ENCODE measurements around the gene NMNAT2.
"Not testable (repeated sequence)": the region's sequence is repeated elsewhere in the genome, so short reads cannot be mapped to it uniquely, and the experiment has no call there.

NMNAT2 gene

GRCh38 chr1:183282101-183282855, 135.9 kb downstream of the NMNAT2 start:
- DNase-seq: no peak

- peak; percentile 60 for DNase-seq
These were observed 136.6 kb downstream of the NMNAT2 start for GRCh38 chr1:183281553-183282091.

GRCh38 chr1:183281039-183281438, 137.1 kb downstream of the NMNAT2 start:
- DNase-seq: no peak

GRCh38 chr1:183279835-183280234, 138.3 kb downstream of the NMNAT2 start:
- no peak for DNase-seq

GRCh38 chr1:183278739-183279591, 139.2 kb downstream of the NMNAT2 start:
- DNase-seq: no peak

GRCh38 chr1:183277821-183278738, 140.1 kb downstream of the NMNAT2 start:
- DNase-seq: no peak

GRCh38 chr1:183276386-183277080, 141.6 kb downstream of the NMNAT2 start:
- no peak for DNase-seq

- no peak for DNase-seq
These were observed 142.9 kb downstream of the NMNAT2 start for GRCh38 chr1:183275322-183275721.

GRCh38 chr1:183274836-183275235, 143.3 kb downstream of the NMNAT2 start:
- no peak for DNase-seq

- DNase-seq: not testable (repeated sequence)
These were observed 144.2 kb downstream of the NMNAT2 start for GRCh38 chr1:183273984-183274383.

- DNase-seq: no peak
These were observed 144.9 kb downstream of the NMNAT2 start for GRCh38 chr1:183273300-183273699.

GRCh38 chr1:183272390-183272848, 145.8 kb downstream of the NMNAT2 start:
- no peak for DNase-seq

- DNase-seq: no peak
These were observed 147.5 kb downstream of the NMNAT2 start for GRCh38 chr1:183270541-183271141.

GRCh38 chr1:183267646-183268431, 150.3 kb downstream of the NMNAT2 start:
- no peak for DNase-seq

- DNase-seq: no peak
These were observed 154.1 kb downstream of the NMNAT2 start for GRCh38 chr1:183263886-183264602.

- DNase-seq: no peak
These were observed 155.5 kb downstream of the NMNAT2 start for GRCh38 chr1:183262628-183263200.

- no peak for DNase-seq
These were observed 158.3 kb downstream of the NMNAT2 start for GRCh38 chr1:183259924-183260323.

- DNase-seq: no peak
These were observed 163.1 kb downstream of the NMNAT2 start for GRCh38 chr1:183255073-183255472.

GRCh38 chr1:183251959-183252450, 166.2 kb downstream of the NMNAT2 start:
- DNase-seq: no peak
